ENCODE measurements around the gene OR6K6. TPM values are rescaled to one million over a fixed set of nuclear protein-coding genes. Genes with fewer than 3 reads are reported as not detected.

Gene OR6K6
- total RNA-seq = not detected

GRCh38 chr1:158754420-158754819 lies at the start of gene OR6K6:
Gene OR6K6, plus strand, starts transcription at chr1:158754720. Its CDS starts 168 bp downstream, at chr1:158754888.
- no peak for FAIRE-seq

GRCh38 chr1:158706096-158706495 lies 48.4 kb upstream of the OR6K6 start:
- DNase-seq (ENCODE audit: low spot score in 2 of 2) (no peak), FAIRE-seq (no peak)

More at GRCh38 chr1:158754420-158754819, at the start of gene OR6K6:
- no peak for DNase-seq (ENCODE audit: low spot score in 2 of 2)

- no peak for DNase-seq (ENCODE audit: low spot score in 2 of 2)
- no peak for FAIRE-seq
Measured at GRCh38 chr1:158711098-158711497, 43.4 kb upstream of the OR6K6 start.

- FAIRE-seq = no peak
Measured at GRCh38 chr1:158714754-158715153, 39.8 kb upstream of the OR6K6 start.

GRCh38 chr1:158716335-158716734 lies 38.2 kb upstream of the OR6K6 start:
- no peak for DNase-seq (ENCODE audit: low spot score in 2 of 2)
- FAIRE-seq = no peak

More at GRCh38 chr1:158714754-158715153, 39.8 kb upstream of the OR6K6 start:
- no peak for DNase-seq (ENCODE audit: low spot score in 2 of 2)

- FAIRE-seq (no peak), DNase-seq (ENCODE audit: low spot score in 2 of 2) (no peak)
Measured at GRCh38 chr1:158717344-158717743, 37.2 kb upstream of the OR6K6 start.

- DNase-seq (ENCODE audit: low spot score in 2 of 2) (no peak), FAIRE-seq (no peak)
Measured at GRCh38 chr1:158719664-158720063, 34.9 kb upstream of the OR6K6 start.

GRCh38 chr1:158720620-158721019 lies 33.9 kb upstream of the OR6K6 start, which contains the start of gene OR6K3:
Gene OR6K3, minus strand, starts transcription at chr1:158720720. Its CDS starts 2,605 bp downstream, at chr1:158718115.
- no peak for DNase-seq (ENCODE audit: low spot score in 2 of 2)
- FAIRE-seq = no peak

- no peak for DNase-seq (ENCODE audit: low spot score in 2 of 2)
- FAIRE-seq = no peak
Measured at GRCh38 chr1:158724442-158724841, 30.1 kb upstream of the OR6K6 start.

- FAIRE-seq = no peak
- DNase-seq (ENCODE audit: low spot score in 2 of 2) = no peak
Measured at GRCh38 chr1:158728510-158729225, 25.9 kb upstream of the OR6K6 start.

- no peak for DNase-seq (ENCODE audit: low spot score in 2 of 2)
- FAIRE-seq = no peak
Measured at GRCh38 chr1:158730453-158730852, 24.1 kb upstream of the OR6K6 start.

GRCh38 chr1:158731707-158732106 lies 22.8 kb upstream of the OR6K6 start:
- FAIRE-seq (no peak), DNase-seq (ENCODE audit: low spot score in 2 of 2) (no peak)

GRCh38 chr1:158732524-158732923 lies 22.0 kb upstream of the OR6K6 start:
- FAIRE-seq = no peak
- no peak for DNase-seq (ENCODE audit: low spot score in 2 of 2)

- FAIRE-seq = no peak
- DNase-seq (ENCODE audit: low spot score in 2 of 2) = no peak
Measured at GRCh38 chr1:158735848-158736247, 18.7 kb upstream of the OR6K6 start.

GRCh38 chr1:158752155-158752712 lies 2.3 kb upstream of the OR6K6 start:
- DNase-seq (ENCODE audit: low spot score in 2 of 2) (no peak), FAIRE-seq (no peak)

- DNase-seq (ENCODE audit: low spot score in 2 of 2) (no peak), FAIRE-seq (no peak)
Measured at GRCh38 chr1:158771950-158772866, 17.7 kb downstream of the OR6K6 start, which contains the start of gene OR6N1. Gene OR6N1, minus strand, starts transcription at chr1:158772195. Its CDS starts 5,513 bp downstream, at chr1:158766682.

GRCh38 chr1:158781104-158781503 lies 26.6 kb downstream of the OR6K6 start, which contains the start of gene OR6N2:
Gene OR6N2, minus strand, starts transcription at chr1:158781204. Its CDS starts 3,569 bp downstream, at chr1:158777635.
- DNase-seq (ENCODE audit: low spot score in 2 of 2) (no peak), FAIRE-seq (no peak)

- no peak for DNase-seq (ENCODE audit: low spot score in 2 of 2)
- FAIRE-seq = no peak
Measured at GRCh38 chr1:158793604-158794003, 39.1 kb downstream of the OR6K6 start.

- no peak for FAIRE-seq
- no peak for DNase-seq (ENCODE audit: low spot score in 2 of 2)
Measured at GRCh38 chr1:158794247-158794646, 39.7 kb downstream of the OR6K6 start.

GRCh38 chr1:158798531-158798930 lies 44.0 kb downstream of the OR6K6 start:
- FAIRE-seq = no peak
- DNase-seq (ENCODE audit: low spot score in 2 of 2) = no peak

GRCh38 chr1:158799689-158800088 lies 45.2 kb downstream of the OR6K6 start:
- DNase-seq (ENCODE audit: low spot score in 2 of 2) (no peak), FAIRE-seq (no peak)

All from frontal cortex (tissue), 4 donors.